Fibroblast of mammary gland (primary cell): Measurements from ENCODE around the gene ZNF18.

Source experiments
- DNase-seq: peaks from one replicate; pipeline ENCODE4 v3.0.0-alpha.2; 2010; ENCODE audit warnings: low read depth
- H3K4me3 ChIP-seq: 2 replicates; pipeline ENCODE4 v1.5.1; 2011; ENCODE audit warnings: low read depth, mild to moderate bottlenecking, low read length, moderate library complexity; ENCODE audit not compliant: control insufficient read depth
- CTCF ChIP-seq: conservative IDR thresholded peaks from 2 replicates; pipeline ENCODE4 v1.5.1; 2011; ENCODE audit warnings: low read depth, low read length, inconsistent platforms; ENCODE audit not compliant: control insufficient read depth, insufficient read depth

Gene ZNF18

GRCh38 chr17:12020642-12021622 is 23.7 kb upstream of the ZNF18 start, which contains the start of gene MAP2K4:
TSS of gene MAP2K4 (plus strand) at chr17:12020877. CDS start at chr17:12020887, 10 bp downstream.
- no peak for TF ChIP-seq CTCF
- peak within 1 kb of the TSS; percentile 65 for H3K4me3 ChIP-seq
- peak; percentile 80 for DNase-seq

GRCh38 chr17:12007466-12007865 is 10.2 kb upstream of the ZNF18 start:
- DNase-seq = no peak
- TF ChIP-seq CTCF = no peak
- no peak overlapping the region for H3K4me3 ChIP-seq

GRCh38 chr17:11999696-12000095 is 2.4 kb upstream of the ZNF18 start:
- DNase-seq = no peak
- no peak overlapping the region for H3K4me3 ChIP-seq

GRCh38 chr17:11997972-11998233 is 628 bp upstream of the ZNF18 start:
- H3K4me3 ChIP-seq = peak overlapping the region; percentile 62
- DNase-seq = no peak

More at GRCh38 chr17:11999696-12000095, 2.4 kb upstream of the ZNF18 start:
- no peak for TF ChIP-seq CTCF

GRCh38 chr17:11996722-11997146 is 541 bp downstream of the ZNF18 start:
- peak; percentile 42 for DNase-seq
- TF ChIP-seq CTCF = no peak
- H3K4me3 ChIP-seq = peak overlapping the region; percentile 74

More at GRCh38 chr17:11997972-11998233, 628 bp upstream of the ZNF18 start:
- TF ChIP-seq CTCF = no peak

GRCh38 chr17:11991461-11991860 is 5.8 kb downstream of the ZNF18 start:
- H3K4me3 ChIP-seq = no peak overlapping the region
- no peak for DNase-seq
- no peak for TF ChIP-seq CTCF
